GM12865 (cell line): ENCODE results near the gene PTPRM.

Experiments
- DNase-seq: peaks from one replicate; pipeline ENCODE4 v3.0.0; 2010; ENCODE audit warnings: low read depth
- H3K4me3 ChIP-seq: 2 replicates; pipeline ENCODE4 v1.5.1; 2011; ENCODE audit warnings: mild to moderate bottlenecking, low read depth, low read length, control low read depth
- TF ChIP-seq, protein P1 (sequence below): IDR thresholded peaks from 2 replicates; pipeline ENCODE4 v1.5.1; 2011; ENCODE audit warnings: low read length, control low read depth, low read depth, inconsistent platforms; ENCODE audit not compliant: insufficient read depth; ENCODE audit errors: missing control alignments

Gene PTPRM

DNA sequence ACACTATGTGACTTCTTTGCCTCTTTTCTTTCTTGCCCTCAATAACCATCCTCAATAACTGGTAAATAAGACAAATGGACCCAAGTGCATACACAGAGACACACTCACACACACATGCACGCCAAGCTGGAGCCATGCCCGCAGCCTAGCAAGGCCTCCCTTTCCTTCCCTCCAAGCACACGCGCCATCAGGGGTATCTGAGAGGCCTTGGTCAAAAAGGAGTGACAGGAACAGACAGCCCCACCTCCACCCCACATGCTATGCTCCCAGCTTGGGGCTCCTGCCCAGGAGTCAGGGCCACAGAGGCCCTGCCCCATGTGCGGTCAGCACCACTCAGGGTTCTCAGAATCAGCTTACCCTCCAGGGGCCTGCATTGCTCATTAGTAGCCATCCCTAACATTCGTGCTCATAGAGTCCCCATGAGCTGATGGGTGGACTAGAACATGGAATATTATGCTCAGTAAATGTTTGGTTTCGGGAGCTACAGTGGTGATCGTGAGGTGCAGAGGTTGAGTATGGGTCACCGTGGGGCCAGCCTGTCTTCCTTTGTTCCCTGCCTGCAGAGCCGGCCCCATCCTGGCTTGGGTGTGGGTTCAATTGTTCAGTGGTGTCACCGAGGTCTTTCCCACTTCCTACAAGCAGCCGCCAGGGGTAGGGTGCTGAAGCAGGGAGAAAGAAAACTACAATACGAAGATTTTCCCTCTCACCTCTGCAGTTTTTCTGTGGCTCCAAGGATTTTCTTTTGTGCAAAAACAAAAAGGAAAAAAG lies 884.0 kb downstream of the PTPRM start:
- DNase-seq = no peak
- TF ChIP-seq, protein P1, sequence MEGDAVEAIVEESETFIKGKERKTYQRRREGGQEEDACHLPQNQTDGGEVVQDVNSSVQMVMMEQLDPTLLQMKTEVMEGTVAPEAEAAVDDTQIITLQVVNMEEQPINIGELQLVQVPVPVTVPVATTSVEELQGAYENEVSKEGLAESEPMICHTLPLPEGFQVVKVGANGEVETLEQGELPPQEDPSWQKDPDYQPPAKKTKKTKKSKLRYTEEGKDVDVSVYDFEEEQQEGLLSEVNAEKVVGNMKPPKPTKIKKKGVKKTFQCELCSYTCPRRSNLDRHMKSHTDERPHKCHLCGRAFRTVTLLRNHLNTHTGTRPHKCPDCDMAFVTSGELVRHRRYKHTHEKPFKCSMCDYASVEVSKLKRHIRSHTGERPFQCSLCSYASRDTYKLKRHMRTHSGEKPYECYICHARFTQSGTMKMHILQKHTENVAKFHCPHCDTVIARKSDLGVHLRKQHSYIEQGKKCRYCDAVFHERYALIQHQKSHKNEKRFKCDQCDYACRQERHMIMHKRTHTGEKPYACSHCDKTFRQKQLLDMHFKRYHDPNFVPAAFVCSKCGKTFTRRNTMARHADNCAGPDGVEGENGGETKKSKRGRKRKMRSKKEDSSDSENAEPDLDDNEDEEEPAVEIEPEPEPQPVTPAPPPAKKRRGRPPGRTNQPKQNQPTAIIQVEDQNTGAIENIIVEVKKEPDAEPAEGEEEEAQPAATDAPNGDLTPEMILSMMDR = no peak
- no peak overlapping the region for H3K4me3 ChIP-seq

DNA sequence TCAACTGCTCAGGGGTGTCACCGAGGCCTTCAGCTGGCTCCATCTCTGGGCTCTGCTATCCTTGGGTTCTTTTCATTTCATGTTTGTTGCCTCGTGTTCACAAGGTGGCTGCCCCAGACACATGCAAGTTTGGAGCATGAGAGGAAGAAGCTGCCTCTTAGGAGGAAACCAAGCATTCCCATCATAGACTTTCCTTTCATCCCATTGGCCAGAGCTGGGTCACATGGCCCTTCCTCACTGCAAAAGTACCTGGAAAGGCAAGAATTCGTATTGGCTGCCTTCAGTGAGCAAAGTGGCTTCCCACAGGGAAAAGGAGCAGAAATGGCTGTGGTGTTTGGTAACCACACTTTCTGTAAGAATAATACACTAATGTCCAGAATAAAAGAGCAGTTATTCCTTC lies 886.4 kb downstream of the PTPRM start:
- no peak for DNase-seq
- H3K4me3 ChIP-seq = no peak overlapping the region
- TF ChIP-seq, protein P1 = no peak

DNA sequence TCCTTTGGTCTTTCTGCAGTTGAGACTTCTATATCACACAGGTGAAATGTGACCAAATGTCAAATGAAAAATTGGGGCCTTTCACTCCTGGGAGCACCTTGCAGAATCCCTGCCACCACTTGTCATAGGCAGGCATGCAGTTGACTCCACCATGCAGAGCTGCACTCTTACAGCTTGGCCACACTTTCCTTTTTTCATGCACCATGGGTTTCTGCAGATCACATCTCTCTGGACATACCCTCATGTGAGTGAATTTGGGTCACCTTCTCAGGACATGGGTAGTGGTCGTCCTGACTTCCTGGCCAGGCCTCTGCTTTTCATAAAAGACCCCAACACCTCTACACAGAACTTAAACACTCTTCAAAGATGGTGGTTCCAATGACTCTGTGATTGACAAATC lies 887.0 kb downstream of the PTPRM start:
- no peak for DNase-seq
- TF ChIP-seq, protein P1 = no peak

GRCh38 chr18:8455661-8456614 lies 888.8 kb downstream of the PTPRM start:
- TF ChIP-seq, protein P1 = no peak
- no peak for DNase-seq
- H3K4me3 ChIP-seq = no peak overlapping the region

More for the DNA sequence above, 887.0 kb downstream of the PTPRM start:
- no peak overlapping the region for H3K4me3 ChIP-seq
